Posterior vena cava (tissue), 2 donors: ENCODE results near the gene TBPL1. TPM values are rescaled to one million over a fixed set of nuclear protein-coding genes. Genes with fewer than 3 reads are reported as not detected.
"Not testable (repeated sequence)": the region's sequence is repeated elsewhere in the genome, so short reads cannot be mapped to it uniquely, and the experiment has no call there.

Experiments
- DNase-seq: peaks from one replicate; pipeline ENCODE4 v3.0.0-alpha.2; 2020; ENCODE audit warnings: low spot score
- intact Hi-C, 2 donors: fragments of 100-400 bp; cut with DNase I; formaldehyde crosslinking; loops; one replicate each; pipeline versions ENCODE4 v1.14.1 to v1.14.2; 2022 to 2023
- long read RNA-seq, 2 donors: library from polyadenylated mRNA; unstranded; transcript quantifications; one replicate each; pipeline ENCODE4 v2.0.0, GENCODE V29; 2020 to 2021
- total RNA-seq, 2 donors: library from RNA; stranded (reverse); fragmentation: NEBNext Ultra II Directional; extraction: Animal tissue kit (Norgen Biotek cat#: 25700); gene quantifications; one replicate each; pipeline ENCODE4 v1.2.1, GENCODE V29; 2021
- donor health status: DM: yes; HTN: yes; CAD: no.
- donor health status: DM: yes; HTN: yes; CAD: no.

Gene TBPL1
- total RNA-seq: 10 to 100 TPM; 16.3 to 19.6 TPM
- long read RNA-seq, donor 1, full-length matches to known transcripts: 1 of 1 reads
- long read RNA-seq, donor 1, partial matches to known transcripts: 0 of 1 reads
- long read RNA-seq, donor 1, other reads (novel, unspliced or antisense): 0 of 1 reads
- long read RNA-seq, donor 2, full-length matches to known transcripts: 39 of 45 reads
- long read RNA-seq, donor 2, partial matches to known transcripts: 0 of 45 reads
- long read RNA-seq, donor 2, other reads (novel, unspliced or antisense): 6 of 45 reads

DNA sequence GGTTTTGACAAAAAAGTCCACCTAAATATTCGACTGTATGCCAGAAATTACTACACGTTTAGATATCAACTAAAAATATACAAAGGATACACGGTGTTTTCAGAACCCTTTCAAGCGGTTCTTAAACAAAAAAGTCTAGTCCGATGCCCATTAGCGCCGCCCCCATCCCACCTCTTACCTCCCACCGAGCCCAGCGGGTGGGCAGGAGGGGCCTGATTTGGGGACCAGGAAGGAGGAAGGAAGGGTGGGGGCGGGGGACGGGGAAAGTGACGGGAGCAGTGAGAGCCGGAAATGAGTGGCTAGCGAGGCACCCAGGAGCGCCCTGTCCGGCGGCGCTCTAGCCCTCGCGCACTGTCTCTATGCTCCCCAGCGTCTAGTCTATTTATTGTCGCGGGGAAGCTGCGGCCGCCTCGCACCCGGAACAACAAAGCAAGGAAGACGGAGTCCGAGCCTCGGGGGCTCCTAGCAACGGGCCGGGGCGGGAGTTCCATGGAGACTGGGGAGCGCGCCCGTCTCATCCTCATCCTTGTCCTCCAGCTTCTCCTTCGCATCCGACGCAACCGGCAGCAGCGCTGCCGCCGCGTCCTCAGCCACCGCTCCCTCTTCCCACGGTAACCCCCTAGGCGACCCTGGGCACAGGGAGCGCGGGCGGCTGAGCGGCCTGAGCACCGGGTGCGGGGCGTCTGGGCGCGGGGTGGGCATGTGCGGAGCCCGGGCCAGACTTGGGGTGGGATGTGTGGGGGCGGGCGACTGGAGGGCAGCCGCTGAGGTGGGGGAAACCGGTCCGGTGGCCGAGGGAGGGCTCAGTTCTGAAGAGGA is at the start of gene TBPL1:
TBPL1 (plus strand) TSS at position 410 of the 819 bp plus-strand sequence. CDS start 26,902 bp downstream, outside the sequence.
- intact Hi-C loops: no loop called here
- DNase-seq: peak; percentile 98

DNA sequence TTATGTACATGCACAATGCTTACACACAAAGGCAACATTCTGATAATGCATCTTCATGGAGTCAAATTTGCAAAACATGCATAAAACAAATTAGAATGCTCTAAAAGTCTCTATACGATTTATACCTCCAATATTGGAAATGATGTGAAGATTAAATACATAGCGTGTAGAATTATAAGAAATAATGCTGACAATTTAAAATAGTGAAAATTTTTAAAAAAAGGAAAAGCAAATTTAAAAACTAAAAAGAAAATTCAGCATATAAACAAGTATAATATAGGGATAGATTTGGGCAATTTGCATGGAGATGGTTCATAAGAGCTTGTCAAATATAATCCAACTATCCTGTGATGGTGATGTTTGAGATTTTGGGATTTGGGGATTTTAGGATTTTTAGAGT is 49.2 kb upstream of the TBPL1 start:
- DNase-seq: no peak
- intact Hi-C loops: no loop called here

DNA sequence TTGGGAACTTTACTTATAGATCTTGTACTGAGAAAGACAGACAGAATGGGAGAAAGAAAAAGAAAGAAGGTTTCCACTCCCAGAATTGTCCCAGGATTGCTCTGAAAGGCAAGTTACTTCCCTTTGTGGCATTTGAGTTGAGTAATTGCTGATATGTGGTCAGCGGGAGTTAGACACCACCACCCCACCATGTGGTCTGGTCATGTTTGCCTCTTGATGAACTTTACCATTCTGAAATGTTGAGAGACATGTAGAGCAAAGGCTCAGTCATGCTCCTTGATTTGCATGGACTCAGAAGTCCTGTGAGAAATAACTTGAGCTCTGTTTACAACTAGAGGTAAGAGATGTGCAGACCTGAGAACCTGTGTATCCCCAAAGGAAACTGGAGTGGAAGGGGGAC is 47.0 kb upstream of the TBPL1 start:
- no peak for DNase-seq
- intact Hi-C loops: no loop called here

DNA sequence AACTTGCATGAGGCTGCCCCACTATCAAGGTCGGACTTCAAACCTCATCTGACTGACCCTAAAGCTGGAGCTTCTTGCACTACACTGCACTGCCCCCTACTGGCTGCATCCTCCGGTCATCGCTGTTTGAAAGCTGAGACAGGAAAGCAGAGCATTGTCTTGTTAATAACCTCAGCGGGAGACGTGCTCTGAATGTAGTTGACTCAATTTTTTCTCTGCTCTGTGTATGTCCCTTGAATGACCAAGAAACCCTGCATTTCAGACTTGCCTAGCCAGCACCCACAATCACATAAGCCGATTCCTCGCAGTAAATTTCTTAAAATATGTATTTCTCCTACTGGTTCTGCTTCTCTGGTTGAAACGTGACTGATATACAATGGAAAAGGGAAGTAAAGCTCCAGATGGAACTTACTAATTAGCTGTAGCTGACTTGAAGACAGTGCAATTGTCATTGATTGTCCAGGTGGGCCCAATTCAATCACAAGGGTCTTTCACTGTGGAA is 36.3 kb upstream of the TBPL1 start:
- intact Hi-C loops: loop anchor here (2.0 to 10.0 kb wide), 3 partner anchors 348 to 1092 kb away; no protein-coding TSS in a partner anchor
- peak; percentile 96 for DNase-seq

DNA sequence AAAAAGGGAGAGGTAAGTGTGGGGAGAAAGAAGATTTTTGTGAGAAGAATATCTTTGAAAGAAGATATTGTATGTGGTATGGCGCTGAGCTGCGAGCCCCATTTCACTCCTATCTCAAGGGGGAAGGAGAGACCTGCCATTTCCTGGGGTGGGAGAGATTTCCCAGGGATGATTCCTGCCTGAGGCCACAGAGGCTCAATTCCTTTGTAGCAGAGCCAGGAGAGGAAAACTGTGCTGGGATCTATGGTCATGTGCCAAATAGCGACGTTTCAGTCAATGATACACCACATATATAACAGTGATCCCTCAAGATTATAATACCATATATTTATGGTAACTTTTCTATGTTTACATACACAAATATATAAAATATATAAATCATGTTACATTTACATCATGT is 35.2 kb upstream of the TBPL1 start:
- intact Hi-C loops: loop anchor here (2.0 to 10.0 kb wide), 3 partner anchors 349 to 1093 kb away; no protein-coding TSS in a partner anchor
- no peak for DNase-seq

DNA sequence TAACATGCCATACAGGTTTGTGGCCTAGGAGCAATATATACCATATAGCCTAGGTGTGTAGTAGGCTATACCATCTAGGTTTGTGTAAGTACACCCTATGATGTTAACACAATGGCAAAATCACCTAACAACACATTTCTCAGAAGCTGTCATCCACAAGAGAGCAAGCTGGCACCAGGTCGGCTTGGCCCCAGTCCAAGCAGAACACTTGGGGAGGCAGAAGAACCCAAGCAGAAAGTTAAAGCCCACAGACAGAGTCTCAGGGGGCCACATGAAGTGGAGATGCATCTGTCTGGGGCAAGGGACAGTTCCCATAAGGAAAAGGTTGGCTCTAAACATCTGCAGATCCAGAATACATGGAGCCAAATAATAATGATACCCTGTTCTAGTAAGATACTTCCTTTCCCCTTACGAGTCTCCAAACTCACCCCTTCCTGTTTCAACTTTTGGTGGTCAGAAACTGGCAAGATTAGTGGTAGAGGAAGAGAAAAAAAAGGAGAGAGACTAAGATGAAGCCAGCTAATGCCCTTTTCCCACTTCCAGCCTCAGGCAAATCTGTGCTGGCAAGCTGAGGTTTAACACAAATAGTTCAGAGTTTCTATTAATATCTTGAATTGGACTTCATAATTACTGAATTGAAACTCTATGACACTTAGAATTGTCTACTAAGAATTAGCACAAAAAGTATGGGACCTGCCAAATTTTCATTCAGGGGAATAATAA is 34.7 kb upstream of the TBPL1 start:
- DNase-seq: no peak
- intact Hi-C loops: loop anchor here (5.0 to 10.0 kb wide), 2 partner anchors 351 to 1094 kb away; no protein-coding TSS in a partner anchor

DNA sequence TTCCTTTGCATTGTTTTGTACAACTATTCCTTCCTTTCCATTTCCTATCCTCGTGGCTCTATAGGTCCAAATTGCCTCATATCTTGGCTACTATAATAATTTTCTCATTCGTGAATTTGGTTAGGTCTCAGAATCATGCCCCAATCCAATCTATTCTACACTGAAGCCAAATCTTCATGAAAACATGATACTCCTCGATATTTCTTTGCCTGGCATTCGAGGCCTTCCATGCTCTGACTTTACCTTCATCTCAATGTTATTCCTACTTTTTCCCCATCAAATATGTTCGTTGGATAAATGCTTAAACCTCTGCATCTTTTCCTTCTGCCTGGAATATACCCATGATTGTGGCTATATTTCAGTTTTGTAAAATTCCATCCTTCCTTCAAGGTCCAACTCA is 33.7 kb upstream of the TBPL1 start:
- no peak for DNase-seq
- intact Hi-C loops: loop anchor here (5.0 to 10.0 kb wide), 2 partner anchors 352 to 1095 kb away; no protein-coding TSS in a partner anchor

DNA sequence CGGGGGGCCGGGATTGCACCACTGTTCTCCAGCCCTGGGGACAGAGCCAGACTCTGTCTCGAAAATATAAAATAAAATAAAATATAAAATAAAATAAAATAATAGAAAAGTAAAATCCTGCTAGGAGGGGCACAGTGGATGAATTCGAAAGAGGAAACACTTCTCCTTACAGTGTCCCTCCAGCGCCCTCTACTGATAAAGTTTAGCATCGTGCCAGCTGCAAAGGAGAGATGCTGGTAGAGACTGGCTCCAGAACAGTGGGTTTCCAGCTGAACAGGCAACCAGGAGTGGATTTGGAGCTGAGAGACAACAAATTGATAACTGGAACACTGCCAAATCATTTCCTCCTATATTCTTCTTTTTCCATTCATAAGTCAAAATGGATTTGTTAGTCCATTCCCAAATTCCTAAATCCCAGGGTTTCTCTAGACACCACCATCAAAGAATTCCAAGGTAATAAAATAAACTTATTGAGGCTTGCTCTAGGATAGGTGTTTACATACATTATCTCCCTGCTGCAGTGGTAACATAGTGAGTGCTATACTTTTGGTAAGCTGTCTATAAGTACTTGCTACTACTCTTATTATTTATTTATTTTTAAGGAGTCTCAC is 31.7 kb upstream of the TBPL1 start:
- intact Hi-C loops: loop anchor here in 1 of 2 donors (5.0 kb wide), 1 partner anchor 181 kb away; no protein-coding TSS in a partner anchor
- DNase-seq: peak; percentile 90

DNA sequence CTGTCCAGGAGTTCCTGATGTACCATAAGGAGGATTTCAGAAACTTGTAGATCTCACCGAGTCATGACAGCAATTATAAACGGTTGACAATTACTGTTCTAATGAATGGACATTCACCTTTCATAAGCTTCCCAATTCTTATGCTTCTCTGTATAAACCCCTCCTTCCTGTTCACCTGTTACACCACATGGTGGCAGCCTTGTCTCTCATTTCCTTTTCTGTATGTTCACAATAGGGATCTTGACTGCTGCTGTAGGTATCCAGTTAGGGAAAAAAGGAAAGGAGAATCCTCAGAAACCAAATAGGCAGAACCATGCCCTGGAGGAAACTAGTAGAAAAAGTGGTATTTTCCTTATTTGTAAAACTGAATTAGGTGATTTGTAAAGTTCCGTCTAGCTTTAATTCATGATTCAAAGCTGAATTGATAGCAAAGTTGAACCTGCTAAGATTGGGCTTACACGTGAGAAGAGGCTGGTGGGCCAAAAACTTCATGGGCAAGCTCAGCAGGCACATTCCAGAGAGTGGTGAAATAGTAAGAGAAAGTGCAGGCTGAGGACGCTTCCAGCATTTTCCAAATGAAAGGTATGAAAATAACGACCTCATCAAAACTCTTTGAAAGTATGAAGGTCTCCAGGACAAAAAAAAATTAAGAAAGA is 29.0 kb upstream of the TBPL1 start:
- intact Hi-C loops: loop anchor here (2.0 to 5.0 kb wide), 2 partner anchors 173 to 178 kb away; no protein-coding TSS in a partner anchor
- no peak for DNase-seq

DNA sequence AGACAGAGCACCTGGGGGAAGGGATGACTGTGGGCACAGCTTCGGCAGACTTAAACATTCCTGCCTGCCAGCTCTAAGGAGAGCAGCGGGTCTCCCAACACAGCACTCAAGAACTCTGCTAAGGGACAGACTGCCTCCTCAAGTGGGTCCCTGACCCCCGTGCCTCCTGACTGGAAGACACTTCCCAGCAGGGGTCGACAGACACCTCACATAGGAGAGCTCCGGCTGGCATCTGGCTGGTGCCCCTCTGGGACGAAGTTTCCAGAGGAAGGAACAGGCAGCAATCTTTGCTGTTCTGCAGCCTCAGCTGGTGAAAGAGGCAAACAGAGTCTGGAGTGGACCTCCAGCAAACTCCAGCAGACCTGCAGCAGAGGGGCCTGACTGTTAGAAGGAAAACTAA is 21.8 kb upstream of the TBPL1 start:
- intact Hi-C loops, DNase-seq: not testable (repeated sequence)

DNA sequence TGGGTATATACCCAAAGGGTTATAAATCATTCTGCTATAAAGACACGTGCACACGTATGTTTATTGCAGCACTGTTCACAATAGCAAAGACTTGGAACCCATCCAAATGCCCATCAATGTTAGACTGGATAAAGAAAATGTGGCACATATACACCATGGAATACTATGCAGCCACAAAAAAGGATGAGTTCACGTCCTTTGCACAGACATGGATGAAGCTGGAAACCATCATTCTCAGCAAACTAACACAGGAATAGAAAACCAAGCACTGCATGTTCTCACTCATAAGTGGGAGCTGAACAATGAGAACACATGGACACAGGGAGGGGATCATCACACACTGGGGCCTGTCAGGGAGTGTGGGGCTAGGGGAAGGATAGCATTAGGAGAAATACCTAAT is 16.7 kb upstream of the TBPL1 start:
- DNase-seq, intact Hi-C loops: not testable (repeated sequence)

DNA sequence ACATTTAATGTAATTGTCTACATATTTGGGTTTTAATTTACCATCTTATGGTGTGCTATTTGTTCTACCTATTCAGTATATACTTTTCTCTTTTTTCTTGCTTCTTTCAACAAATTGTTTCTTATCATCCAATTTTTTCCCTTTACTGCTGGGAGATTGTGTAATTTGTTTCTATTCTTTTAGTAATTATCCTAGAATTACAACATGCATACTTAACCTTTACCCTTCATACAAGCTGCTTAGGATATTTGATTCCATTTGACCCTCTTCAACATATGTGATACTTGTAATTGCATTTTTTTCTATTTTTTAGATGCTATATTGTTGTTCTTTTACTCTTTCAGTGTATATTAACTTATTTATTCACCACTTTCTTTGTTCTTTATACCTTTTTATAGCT is 15.1 kb upstream of the TBPL1 start:
- intact Hi-C loops: no loop called here
- DNase-seq: no peak

DNA sequence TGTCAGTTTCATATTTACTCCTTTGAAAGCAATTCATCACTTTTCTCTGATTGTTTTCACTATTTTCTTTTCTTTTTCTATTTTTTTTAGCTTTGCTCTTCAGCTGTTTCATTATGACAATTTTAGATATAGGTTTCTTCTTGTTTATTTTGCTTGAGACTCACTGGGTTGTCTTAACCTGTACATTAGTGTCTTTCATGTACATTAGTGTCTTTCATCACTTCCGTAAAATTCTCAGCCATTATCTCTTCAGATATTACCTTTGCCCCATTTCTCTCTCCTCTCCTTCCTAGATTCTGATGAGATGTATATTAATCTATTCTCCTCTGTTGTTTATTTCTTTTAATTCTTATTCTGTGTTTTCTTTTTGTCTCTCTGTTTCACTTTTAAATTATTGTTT is 14.5 kb upstream of the TBPL1 start:
- DNase-seq: no peak
- intact Hi-C loops: no loop called here

DNA sequence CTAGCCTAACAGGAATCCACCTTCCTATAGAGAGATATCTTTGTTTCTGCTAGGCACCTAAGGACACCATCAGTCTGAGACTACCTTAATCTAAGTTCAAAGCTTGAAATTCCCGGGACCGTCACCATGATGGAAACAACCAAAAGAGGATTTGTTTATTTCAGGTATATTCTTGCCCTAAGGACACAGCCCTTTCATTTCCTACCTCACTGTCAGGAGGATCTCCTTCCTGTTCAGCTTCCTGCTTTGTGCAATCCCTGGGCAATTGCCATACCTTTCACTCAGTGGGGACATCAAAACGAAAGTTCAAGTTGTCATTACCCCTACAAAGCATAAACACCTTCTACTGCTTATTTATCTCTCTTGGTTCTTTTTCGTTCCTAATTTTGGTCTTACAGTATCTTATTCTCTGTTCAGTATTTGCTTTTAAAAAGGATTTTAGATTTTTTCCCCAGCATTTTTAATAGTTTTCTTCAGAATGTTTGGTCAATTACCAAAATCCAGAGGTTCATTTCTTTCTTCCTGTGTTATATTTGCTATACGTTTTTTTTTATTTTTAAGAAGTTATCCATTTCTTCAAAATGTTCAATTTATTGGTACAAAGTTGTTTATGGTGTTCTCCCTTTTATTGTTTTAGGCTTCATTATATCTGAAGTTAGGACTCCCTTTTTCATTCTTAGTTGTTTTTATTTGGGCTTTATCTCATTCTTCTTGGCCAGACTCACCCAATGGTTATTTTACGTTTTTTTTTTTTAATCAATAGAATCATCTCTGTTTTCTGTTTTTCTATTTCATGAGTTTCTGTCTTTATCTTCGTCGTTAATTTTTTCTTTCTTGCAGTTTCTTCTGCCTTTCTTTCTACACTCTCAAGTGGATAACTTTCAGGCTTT is 13.0 kb upstream of the TBPL1 start:
- intact Hi-C loops: no loop called here
- no peak for DNase-seq

DNA sequence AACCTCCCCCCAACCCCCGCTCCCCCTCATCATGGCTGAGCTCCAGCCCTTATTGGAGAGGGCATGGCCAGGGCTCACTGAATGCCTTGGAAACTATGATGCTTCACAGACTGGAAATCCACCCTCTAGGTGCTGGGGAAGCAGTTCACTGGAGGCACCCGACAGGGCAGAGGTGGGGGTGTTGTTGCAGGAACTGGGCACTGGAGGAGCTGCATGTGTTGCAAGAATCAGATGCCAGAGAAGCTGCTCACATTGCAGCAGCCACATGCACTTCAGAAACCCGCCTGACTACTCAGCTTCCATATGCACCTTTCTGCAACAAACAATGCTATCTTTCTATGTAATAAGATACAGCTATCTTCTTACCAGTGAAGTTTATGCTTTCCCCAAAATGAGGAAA is 7.9 kb upstream of the TBPL1 start:
- no peak for DNase-seq
- intact Hi-C loops: no loop called here

DNA sequence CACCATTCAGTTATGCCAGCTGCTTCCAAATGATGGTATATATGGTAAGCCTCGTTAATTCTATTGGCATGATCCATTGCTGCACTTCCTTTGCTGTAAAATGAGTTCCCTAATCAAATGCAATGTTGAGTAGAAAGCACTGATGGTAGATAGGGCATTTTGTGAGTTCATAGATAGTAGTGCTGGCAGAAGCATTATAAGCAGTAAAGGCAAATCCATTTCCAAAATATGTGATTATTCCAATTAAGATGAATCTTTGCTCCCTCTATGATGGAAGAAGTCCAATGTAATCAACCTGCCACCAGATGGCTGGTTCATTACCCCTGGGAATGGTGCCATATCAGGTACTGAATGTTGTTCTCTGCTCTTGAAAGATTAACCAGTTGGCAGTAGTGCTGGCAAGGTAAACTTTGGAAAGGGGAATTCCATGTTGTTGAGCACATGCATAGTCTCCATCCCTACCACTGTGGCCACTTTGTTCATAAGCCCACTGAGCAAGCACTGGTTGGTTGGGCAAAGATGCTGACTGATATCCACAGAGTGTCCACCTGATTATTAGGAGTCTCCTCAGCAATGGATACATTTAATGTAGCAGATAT is 5.6 kb upstream of the TBPL1 start:
- no peak for DNase-seq
- intact Hi-C loops: no loop called here

DNA sequence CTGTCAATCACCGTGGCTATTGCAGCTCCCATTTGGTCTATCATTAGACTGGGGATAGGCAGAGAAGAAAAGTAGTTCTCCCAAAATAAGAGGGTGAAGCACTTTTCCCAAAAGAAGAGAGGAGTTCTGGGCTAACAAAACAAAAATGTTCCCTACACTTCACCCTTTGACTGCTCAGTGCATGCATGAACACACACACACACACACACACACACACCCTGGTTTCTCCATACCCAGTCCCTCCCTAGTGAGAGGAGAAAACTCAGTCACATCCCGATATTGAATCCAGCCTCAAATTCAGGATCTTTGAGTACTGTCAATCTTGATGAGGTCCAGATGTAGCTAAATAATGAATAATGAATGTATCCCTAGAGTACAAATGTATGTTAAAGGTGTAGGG is 4.6 kb upstream of the TBPL1 start:
- DNase-seq: no peak
- intact Hi-C loops: no loop called here
